ENCODE results near the gene TNNT2.

DNA sequence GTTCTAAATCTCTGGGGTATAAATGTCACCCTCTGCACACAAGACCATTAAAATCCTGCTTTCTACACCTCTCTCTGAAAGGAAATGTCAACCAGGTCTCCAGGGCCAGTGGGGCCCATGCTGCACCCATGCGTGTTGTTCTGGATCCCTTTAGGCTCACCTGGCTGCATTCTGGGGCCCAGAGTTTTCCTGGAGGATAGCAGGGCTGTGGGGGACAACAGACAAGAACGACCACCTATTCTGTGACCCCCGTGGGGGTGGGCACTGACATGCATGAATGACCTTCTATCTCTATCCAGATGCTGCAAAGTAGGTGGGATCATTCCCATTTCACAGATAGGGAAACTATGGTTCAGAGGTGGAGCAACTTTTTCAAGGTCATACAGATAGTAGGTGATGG is 41.6 kb downstream of the TNNT2 start:
- TF ChIP-seq, protein P1, sequence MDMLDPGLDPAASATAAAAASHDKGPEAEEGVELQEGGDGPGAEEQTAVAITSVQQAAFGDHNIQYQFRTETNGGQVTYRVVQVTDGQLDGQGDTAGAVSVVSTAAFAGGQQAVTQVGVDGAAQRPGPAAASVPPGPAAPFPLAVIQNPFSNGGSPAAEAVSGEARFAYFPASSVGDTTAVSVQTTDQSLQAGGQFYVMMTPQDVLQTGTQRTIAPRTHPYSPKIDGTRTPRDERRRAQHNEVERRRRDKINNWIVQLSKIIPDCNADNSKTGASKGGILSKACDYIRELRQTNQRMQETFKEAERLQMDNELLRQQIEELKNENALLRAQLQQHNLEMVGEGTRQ (IDR thresholded peaks at IDR 0.05; ENCODE audit: low read depth, low read length), result no peak
- TF ChIP-seq, protein P1 (CRISPR knock-in tag; IDR thresholded peaks at IDR 0.05; ENCODE audit: borderline replicate concordance), result no peak
- TF ChIP-seq POLR2A (IDR thresholded peaks at IDR 0.05; ENCODE audit: insufficient read depth in 1 of 2, low read depth in 2 of 2, low read length in 2 of 2) (no peak), MTA3 (CRISPR knock-in tag; IDR thresholded peaks at IDR 0.05) (no peak), ETV6 (CRISPR knock-in tag; conservative IDR thresholded peaks at IDR 0.05) (no peak), WIZ (CRISPR knock-in tag; IDR thresholded peaks at IDR 0.05) (no peak), ZNF343 (CRISPR knock-in tag; IDR thresholded peaks at IDR 0.05) (no peak)
- TF ChIP-seq, protein P2, sequence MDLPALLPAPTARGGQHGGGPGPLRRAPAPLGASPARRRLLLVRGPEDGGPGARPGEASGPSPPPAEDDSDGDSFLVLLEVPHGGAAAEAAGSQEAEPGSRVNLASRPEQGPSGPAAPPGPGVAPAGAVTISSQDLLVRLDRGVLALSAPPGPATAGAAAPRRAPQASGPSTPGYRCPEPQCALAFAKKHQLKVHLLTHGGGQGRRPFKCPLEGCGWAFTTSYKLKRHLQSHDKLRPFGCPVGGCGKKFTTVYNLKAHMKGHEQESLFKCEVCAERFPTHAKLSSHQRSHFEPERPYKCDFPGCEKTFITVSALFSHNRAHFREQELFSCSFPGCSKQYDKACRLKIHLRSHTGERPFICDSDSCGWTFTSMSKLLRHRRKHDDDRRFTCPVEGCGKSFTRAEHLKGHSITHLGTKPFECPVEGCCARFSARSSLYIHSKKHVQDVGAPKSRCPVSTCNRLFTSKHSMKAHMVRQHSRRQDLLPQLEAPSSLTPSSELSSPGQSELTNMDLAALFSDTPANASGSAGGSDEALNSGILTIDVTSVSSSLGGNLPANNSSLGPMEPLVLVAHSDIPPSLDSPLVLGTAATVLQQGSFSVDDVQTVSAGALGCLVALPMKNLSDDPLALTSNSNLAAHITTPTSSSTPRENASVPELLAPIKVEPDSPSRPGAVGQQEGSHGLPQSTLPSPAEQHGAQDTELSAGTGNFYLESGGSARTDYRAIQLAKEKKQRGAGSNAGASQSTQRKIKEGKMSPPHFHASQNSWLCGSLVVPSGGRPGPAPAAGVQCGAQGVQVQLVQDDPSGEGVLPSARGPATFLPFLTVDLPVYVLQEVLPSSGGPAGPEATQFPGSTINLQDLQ (CRISPR knock-in tag; IDR thresholded peaks at IDR 0.05), result no peak
- TF ChIP-seq, protein P3, sequence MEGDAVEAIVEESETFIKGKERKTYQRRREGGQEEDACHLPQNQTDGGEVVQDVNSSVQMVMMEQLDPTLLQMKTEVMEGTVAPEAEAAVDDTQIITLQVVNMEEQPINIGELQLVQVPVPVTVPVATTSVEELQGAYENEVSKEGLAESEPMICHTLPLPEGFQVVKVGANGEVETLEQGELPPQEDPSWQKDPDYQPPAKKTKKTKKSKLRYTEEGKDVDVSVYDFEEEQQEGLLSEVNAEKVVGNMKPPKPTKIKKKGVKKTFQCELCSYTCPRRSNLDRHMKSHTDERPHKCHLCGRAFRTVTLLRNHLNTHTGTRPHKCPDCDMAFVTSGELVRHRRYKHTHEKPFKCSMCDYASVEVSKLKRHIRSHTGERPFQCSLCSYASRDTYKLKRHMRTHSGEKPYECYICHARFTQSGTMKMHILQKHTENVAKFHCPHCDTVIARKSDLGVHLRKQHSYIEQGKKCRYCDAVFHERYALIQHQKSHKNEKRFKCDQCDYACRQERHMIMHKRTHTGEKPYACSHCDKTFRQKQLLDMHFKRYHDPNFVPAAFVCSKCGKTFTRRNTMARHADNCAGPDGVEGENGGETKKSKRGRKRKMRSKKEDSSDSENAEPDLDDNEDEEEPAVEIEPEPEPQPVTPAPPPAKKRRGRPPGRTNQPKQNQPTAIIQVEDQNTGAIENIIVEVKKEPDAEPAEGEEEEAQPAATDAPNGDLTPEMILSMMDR (CRISPR knock-in tag; IDR thresholded peaks at IDR 0.05), result no peak
- TF ChIP-seq, protein P4, sequence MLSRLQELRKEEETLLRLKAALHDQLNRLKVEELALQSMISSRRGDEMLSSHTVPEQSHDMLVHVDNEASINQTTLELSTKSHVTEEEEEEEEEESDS (CRISPR knock-in tag; IDR thresholded peaks at IDR 0.05; ENCODE audit: borderline replicate concordance), result no peak
